HPDE6-E6E7 (cell line): ENCODE results near the gene AATK.

ENCODE experiments used
- DNase-seq: peaks from one replicate; pipeline ENCODE4 v3.0.0; 2011; ENCODE audit warnings: missing footprints; ENCODE audit errors: extremely low spot score

Gene AATK

GRCh38 chr17:81114351-81115093, 51.5 kb downstream of the AATK start:
- no peak for DNase-seq

GRCh38 chr17:81113158-81113724, 52.8 kb downstream of the AATK start:
- DNase-seq: no peak

GRCh38 chr17:81112450-81112849, 53.6 kb downstream of the AATK start:
- DNase-seq: no peak

GRCh38 chr17:81111066-81111465, 55.0 kb downstream of the AATK start:
- no peak for DNase-seq

GRCh38 chr17:81110488-81111040, 55.5 kb downstream of the AATK start:
- DNase-seq: no peak

- DNase-seq: no peak
Measured at GRCh38 chr17:81109957-81110356, 56.1 kb downstream of the AATK start.

- DNase-seq: no peak
Measured at GRCh38 chr17:81108220-81108619, 57.8 kb downstream of the AATK start.

GRCh38 chr17:81106716-81107115, 59.3 kb downstream of the AATK start:
- DNase-seq: no peak

GRCh38 chr17:81103379-81103778, 62.6 kb downstream of the AATK start:
- DNase-seq: no peak

- no peak for DNase-seq
Measured at GRCh38 chr17:81102869-81103268, 63.2 kb downstream of the AATK start.

GRCh38 chr17:81102352-81102751, 63.7 kb downstream of the AATK start:
- DNase-seq: no peak

- DNase-seq: peak; percentile 86
Measured at GRCh38 chr17:81101614-81102306, 64.3 kb downstream of the AATK start.

GRCh38 chr17:81100668-81101067, 65.4 kb downstream of the AATK start:
- no peak for DNase-seq

GRCh38 chr17:81099888-81100287, 66.1 kb downstream of the AATK start:
- DNase-seq: no peak

GRCh38 chr17:81097943-81098308, 68.1 kb downstream of the AATK start:
- peak; percentile 54 for DNase-seq

- DNase-seq: peak; percentile 73
Measured at GRCh38 chr17:81097134-81097942, 68.7 kb downstream of the AATK start.

- DNase-seq: no peak
Measured at GRCh38 chr17:81096741-81097133, 69.3 kb downstream of the AATK start.

GRCh38 chr17:81095383-81095762, 70.6 kb downstream of the AATK start:
- no peak for DNase-seq

- peak; percentile 99 for DNase-seq
Measured at GRCh38 chr17:81094509-81095382, 71.3 kb downstream of the AATK start.

- DNase-seq: no peak
Measured at GRCh38 chr17:81093619-81094508, 72.2 kb downstream of the AATK start.
